Measurements from ENCODE around the gene GPATCH11. TPM values are rescaled to one million over a fixed set of nuclear protein-coding genes. Genes with fewer than 3 reads are reported as not detected.

Gene GPATCH11
- polyA plus RNA-seq, 3 donors: 10.5 to 12.7 (median 10.9) TPM

DNA sequence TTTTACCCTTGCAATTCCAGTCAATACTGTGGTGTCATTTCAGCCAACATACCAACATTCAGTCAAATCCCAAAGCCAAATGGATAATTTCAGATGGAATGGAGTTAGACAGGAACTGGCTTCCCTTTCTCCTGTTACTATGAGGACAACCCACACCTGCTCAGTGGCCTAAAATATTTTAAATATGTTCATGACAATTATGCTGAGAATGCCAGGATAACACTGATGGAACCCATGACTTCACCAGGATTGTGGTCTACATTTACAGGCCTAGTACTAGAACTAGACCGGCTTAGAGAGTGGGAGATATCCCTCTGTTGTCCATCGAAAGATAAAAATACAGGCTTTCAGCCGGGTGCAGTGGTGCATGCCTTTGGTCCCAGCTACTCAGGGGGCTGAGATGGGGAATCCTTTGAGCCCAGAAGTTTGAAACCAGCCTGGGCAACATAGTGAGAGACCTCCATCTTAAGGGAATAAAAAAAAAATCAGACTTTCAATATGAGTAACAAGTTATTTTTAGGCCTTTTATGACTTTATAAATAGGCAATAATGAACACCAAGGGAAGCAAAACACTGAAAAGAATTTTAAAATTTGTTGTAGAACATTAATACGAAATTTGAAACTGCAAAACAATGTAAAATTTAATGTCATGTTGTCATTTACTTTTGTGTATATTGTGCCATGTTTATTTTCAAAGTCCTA lies 14.2 kb downstream of the GPATCH11 start:
- no peak for DNase-seq (ENCODE audit: extremely low read depth in 1 of 11, low read depth in 9 of 11, low spot score in 4 of 11)

- no peak for DNase-seq (ENCODE audit: extremely low read depth in 1 of 11, low read depth in 9 of 11, low spot score in 4 of 11)
Measured at GRCh38 chr2:37100054-37100453, 15.7 kb downstream of the GPATCH11 start.

- no peak for DNase-seq (ENCODE audit: extremely low read depth in 1 of 11, low read depth in 9 of 11, low spot score in 4 of 11)
Measured at GRCh38 chr2:37102588-37102987, 18.3 kb downstream of the GPATCH11 start.

DNA sequence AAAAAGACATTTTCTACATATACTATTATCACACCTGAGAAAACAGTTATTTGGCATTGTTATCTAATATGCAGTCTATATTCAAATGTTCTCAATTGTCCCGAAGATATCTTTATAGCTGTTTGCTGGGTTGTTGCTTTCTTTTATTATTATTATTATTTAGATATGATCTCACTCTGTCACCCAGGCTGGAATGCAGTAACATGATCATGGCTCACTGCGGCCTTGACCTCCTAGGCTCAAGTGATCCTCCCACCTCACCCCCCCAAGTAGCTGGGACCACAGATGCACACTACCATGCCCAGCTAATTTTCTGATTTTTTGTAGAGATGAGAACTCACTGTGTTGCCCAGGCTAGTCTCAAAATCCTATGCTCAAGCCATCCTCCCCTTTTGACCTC lies 19.9 kb downstream of the GPATCH11 start:
- no peak for DNase-seq (ENCODE audit: extremely low read depth in 1 of 11, low read depth in 9 of 11, low spot score in 4 of 11)

GRCh38 chr2:37105150-37105549 lies 20.8 kb downstream of the GPATCH11 start:
- DNase-seq (ENCODE audit: extremely low read depth in 1 of 11, low read depth in 9 of 11, low spot score in 4 of 11): no peak

GRCh38 chr2:37109523-37109922 lies 25.2 kb downstream of the GPATCH11 start:
- DNase-seq (ENCODE audit: extremely low read depth in 1 of 11, low read depth in 9 of 11, low spot score in 4 of 11): no peak

- DNase-seq (ENCODE audit: extremely low read depth in 1 of 11, low read depth in 9 of 11, low spot score in 4 of 11): no peak
Measured at GRCh38 chr2:37110306-37111212, 26.2 kb downstream of the GPATCH11 start.

DNA sequence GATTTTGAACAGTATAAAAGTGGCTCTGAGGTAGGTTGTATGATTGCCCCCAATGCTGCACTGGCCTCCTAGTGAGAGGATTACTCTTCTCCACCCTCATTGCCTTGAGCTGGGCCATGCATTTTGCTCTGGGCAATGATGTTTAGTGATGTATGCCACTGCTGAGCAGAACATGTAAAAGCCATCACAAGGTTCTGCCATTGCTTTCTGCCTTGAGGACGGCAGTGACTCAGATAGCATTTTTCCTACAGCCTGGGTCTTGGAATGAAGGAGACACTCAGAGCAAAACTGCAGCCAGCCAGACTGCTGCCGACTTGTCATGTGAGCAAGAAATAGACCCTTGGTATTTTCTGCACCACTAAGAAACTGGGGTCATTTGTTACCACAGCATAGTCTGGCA lies 27.6 kb downstream of the GPATCH11 start:
- no peak for DNase-seq (ENCODE audit: extremely low read depth in 1 of 11, low read depth in 9 of 11, low spot score in 4 of 11)

- DNase-seq (ENCODE audit: extremely low read depth in 1 of 11, low read depth in 9 of 11, low spot score in 4 of 11): no peak
Measured at GRCh38 chr2:37117566-37117965, 33.2 kb downstream of the GPATCH11 start.

DNA sequence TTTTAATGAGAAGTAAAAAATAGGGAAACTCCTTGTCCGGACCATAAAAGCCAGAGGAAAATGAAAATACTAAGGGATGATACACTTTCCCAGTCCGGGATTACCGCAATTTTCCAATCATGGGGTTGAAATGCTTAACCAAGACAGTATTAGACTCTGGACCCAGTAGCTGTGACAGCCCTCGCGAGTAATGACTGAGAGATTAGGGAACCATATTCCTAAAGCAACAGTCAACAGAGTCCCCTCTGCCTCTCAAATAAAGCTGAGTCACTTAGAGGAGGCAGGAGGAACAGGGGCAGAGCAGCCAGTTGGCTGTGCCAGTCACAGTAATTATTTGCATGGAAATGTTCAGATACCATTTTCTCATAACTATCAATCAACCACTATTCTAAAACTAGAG lies 34.8 kb downstream of the GPATCH11 start:
- no peak for DNase-seq (ENCODE audit: extremely low read depth in 1 of 11, low read depth in 9 of 11, low spot score in 4 of 11)

- DNase-seq (ENCODE audit: extremely low read depth in 1 of 11, low read depth in 9 of 11, low spot score in 4 of 11): no peak
Measured at GRCh38 chr2:37125416-37125815, 41.1 kb downstream of the GPATCH11 start.

DNA sequence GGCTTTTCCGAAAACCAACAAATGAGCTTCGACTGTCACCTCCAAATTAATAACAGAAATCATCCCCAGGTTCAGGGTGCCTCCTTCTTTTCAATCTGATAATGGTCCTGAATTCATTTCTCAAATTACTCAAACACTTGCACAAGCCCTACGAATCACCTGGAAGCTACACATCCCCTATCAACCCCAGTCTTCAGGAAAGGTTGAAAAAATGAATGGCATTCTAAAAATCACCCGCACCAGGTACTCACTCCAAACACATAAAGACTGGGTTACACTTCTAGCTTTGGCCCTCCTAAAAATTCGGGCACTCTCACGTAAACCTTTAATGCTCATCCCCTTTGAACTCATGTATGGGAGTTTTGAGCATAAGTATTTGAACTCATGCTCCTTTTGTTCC lies 48.6 kb downstream of the GPATCH11 start:
- no peak for DNase-seq (ENCODE audit: extremely low read depth in 1 of 11, low read depth in 9 of 11, low spot score in 4 of 11)

GRCh38 chr2:37142546-37142945 lies 58.2 kb downstream of the GPATCH11 start:
- DNase-seq (ENCODE audit: extremely low read depth in 1 of 11, low read depth in 9 of 11, low spot score in 4 of 11): no peak

DNA sequence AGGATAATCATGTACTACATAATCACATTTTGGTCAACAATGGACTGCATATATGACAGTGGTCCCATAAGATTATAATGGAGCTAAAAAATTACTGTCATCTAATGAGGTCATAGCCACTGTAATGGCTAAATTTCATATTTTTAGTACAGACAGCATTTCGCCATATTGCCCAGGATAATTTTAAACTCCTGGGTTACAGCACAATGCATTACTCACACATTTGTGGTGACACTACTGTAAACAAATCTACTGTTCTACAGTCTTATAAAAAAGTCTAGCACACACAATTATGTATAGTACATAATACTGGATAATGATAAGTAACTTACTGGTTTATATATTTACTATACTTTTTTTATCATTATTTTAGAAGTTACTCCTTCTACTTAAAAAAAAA lies 59.7 kb downstream of the GPATCH11 start:
- DNase-seq (ENCODE audit: extremely low read depth in 1 of 11, low read depth in 9 of 11, low spot score in 4 of 11): no peak

DNA sequence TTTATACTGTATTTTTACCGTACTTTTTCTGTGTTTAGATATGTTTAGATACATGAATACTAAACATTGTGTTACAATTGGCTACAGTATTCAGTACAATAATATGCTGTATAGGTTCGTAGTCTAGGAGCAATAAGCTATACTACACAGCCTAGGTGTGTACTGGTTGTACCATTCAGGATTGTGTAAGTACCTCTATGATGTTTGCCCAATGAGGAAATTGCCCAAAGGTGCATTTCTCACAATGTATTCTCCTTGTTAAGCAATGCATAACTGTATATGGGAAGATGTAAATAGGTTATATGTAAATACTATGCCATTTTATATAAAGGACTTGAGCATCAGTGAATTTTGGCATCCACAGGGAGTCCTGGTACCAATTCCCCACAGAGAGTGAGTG lies 61.7 kb downstream of the GPATCH11 start:
- no peak for DNase-seq (ENCODE audit: extremely low read depth in 1 of 11, low read depth in 9 of 11, low spot score in 4 of 11)

DNA sequence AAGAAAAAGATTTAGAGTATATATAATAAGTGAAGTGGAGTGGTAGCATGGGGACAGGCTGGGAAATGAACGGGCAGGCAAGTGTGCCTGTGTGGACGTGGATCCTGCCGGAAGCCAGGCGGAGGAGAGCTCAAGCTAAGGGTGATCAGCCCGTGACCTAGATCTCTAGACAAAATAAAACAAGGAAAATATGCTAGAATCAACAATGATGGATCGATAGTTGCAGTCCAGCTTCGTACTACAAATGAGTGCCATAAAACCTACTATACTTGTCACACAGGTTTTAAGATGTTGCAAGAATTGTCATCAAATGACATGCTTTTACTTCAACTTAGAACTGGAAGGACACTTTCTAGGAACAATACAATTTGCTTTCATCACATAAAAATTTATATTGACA lies 64.0 kb downstream of the GPATCH11 start:
- DNase-seq (ENCODE audit: extremely low read depth in 1 of 11, low read depth in 9 of 11, low spot score in 4 of 11): no peak

Other genes with a start within 250 kb of the GPATCH11 start
- 10 to 100 TPM; 20.3 to 24.2 (median 20.7) TPM for gene STRN, start 118.0 kb upstream of the GPATCH11 start, polyA plus RNA-seq (ENCODE audit: insufficient read length in 3 of 3)
- gene HEATR5B, start 146 bp upstream of the GPATCH11 start, polyA plus RNA-seq (ENCODE audit: insufficient read length in 3 of 3): 10 to 100 TPM; 20.0 to 24.5 (median 24.2) TPM
- 10 to 100 TPM; 32.6 to 38.0 (median 36.9) TPM for gene EIF2AK2, start 72.5 kb downstream of the GPATCH11 start, polyA plus RNA-seq (ENCODE audit: insufficient read length in 3 of 3)
- gene SULT6B1, start 104.2 kb downstream of the GPATCH11 start, polyA plus RNA-seq (ENCODE audit: insufficient read length in 3 of 3): under 1 TPM in 1 of 3 donors, not detected in 2; 0.35 TPM
- gene CEBPZOS, start 112.0 kb downstream of the GPATCH11 start, polyA plus RNA-seq (ENCODE audit: insufficient read length in 3 of 3): 10 to 100 TPM; 52.4 to 68.8 (median 62.5) TPM
- gene CEBPZ, start 147.1 kb downstream of the GPATCH11 start, polyA plus RNA-seq (ENCODE audit: insufficient read length in 3 of 3): 100 to 1,000 TPM in 1 of 3 donors, 10 to 100 TPM in 2; 75.8 to 105 (median 85.7) TPM
- gene NDUFAF7, start 147.1 kb downstream of the GPATCH11 start, polyA plus RNA-seq (ENCODE audit: insufficient read length in 3 of 3): 10 to 100 TPM; 18.4 to 28.8 (median 28.3) TPM
- gene PRKD3, start 240.3 kb downstream of the GPATCH11 start, polyA plus RNA-seq (ENCODE audit: insufficient read length in 3 of 3): 10 to 100 TPM; 50.2 to 55.6 (median 55.4) TPM

Measured in renal cortex interstitium (tissue), 11 donors.